ENCODE results near the gene ZNF268. TPM values are rescaled to one million over a fixed set of nuclear protein-coding genes. Genes with fewer than 3 reads are reported as not detected.

The ZNF268 gene
- total RNA-seq, result 10 to 100 TPM; 26.4 to 39.5 TPM
- polyA plus RNA-seq (2013, experiment 1 of 2), result 22.4 TPM
- polyA plus RNA-seq (2013, experiment 2 of 2), result 21.2 TPM
- long read RNA-seq, experiment 1, full-length matches to known transcripts, result 4 of 13 reads
- long read RNA-seq, experiment 1, partial matches to known transcripts, result 0 of 13 reads
- long read RNA-seq, experiment 1, other reads (novel, unspliced or antisense), result 9 of 13 reads
- long read RNA-seq, experiment 2, full-length matches to known transcripts, result 45 of 70 reads
- long read RNA-seq, experiment 2, partial matches to known transcripts, result 1 of 70 reads
- long read RNA-seq, experiment 2, other reads (novel, unspliced or antisense), result 24 of 70 reads
- long read RNA-seq, experiment 3, full-length matches to known transcripts, result 201 of 249 reads
- long read RNA-seq, experiment 3, partial matches to known transcripts, result 1 of 249 reads
- long read RNA-seq, experiment 3, other reads (novel, unspliced or antisense), result 47 of 249 reads
- long read RNA-seq, experiment 4, full-length matches to known transcripts, result 9 of 13 reads
- long read RNA-seq, experiment 4, partial matches to known transcripts, result 0 of 13 reads
- long read RNA-seq, experiment 4, other reads (novel, unspliced or antisense), result 4 of 13 reads

DNA sequence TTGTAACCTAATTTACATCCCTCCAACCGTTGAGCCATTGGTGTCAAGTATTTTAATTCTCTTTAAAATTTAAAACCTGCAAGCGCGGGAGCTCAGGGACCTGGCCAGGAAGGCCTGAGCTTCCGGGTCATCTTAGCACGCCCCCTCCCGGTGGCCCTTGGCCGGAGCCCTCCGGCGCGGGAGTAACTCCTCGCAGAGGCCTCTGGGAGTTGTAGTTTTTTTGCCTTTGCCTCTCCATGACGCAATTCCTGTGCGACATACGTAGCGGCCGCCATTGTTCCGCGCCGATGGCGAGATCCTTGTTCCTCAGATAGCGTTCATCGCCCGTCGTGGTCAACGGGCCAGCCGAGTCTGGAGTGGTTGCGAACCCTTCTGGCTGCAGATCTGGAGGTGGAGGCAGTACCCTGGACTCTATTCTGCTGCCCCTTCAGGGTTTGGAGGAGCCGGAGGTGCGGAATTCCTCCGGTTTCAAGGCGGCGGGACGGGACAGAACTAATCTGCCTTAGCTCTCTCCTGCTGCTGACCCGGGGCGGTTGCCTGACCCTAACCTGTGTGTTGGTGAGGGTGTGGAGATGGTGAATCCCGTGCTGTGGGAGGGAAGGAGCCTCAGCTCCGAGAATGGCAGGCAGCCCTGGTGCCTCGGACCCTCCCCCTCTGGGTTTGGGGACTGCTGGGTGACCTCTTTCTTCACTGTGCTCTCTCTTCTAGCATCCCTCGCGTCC lies at the start of gene ZNF268:
TSS of gene ZNF268 (plus strand) at position 258 of the 722 bp plus-strand sequence. CDS start 503 bp downstream, outside the sequence.
- peaks cover 42% of the 10 kb centered on the region for H3K36me3 ChIP-seq (ENCODE audit: control insufficient read depth, insufficient read depth, low read length)
- Mint-ChIP-seq H3K36me3 (ENCODE audit: low read depth) (peaks cover 48% of the 10 kb centered on the region), H3K27ac (peak within 1 kb of the TSS; percentile 97), H3K27me3 (ENCODE audit: insufficient read depth) (no peaks in the 10 kb centered on the region), H3K4me3 (peak within 1 kb of the TSS; percentile 92), H3K4me1 (no peaks in the 10 kb centered on the region), H3K9me3 (peaks cover 87% of the 10 kb centered on the region)
- 0 to 1% methylated on average over 21 to 40 of the region's 40 CpGs for WGBS, 2 experiments (ENCODE audit: insufficient coverage in 1 of 2, insufficient read length in 1 of 2)
- TF ChIP-seq, protein P1, sequence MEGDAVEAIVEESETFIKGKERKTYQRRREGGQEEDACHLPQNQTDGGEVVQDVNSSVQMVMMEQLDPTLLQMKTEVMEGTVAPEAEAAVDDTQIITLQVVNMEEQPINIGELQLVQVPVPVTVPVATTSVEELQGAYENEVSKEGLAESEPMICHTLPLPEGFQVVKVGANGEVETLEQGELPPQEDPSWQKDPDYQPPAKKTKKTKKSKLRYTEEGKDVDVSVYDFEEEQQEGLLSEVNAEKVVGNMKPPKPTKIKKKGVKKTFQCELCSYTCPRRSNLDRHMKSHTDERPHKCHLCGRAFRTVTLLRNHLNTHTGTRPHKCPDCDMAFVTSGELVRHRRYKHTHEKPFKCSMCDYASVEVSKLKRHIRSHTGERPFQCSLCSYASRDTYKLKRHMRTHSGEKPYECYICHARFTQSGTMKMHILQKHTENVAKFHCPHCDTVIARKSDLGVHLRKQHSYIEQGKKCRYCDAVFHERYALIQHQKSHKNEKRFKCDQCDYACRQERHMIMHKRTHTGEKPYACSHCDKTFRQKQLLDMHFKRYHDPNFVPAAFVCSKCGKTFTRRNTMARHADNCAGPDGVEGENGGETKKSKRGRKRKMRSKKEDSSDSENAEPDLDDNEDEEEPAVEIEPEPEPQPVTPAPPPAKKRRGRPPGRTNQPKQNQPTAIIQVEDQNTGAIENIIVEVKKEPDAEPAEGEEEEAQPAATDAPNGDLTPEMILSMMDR (conservative IDR thresholded peaks at IDR 0.05), result peak; percentile 96
- DNase-seq, result peak; percentile 99
- H3K4me1 ChIP-seq (ENCODE audit: control insufficient read depth, insufficient read depth, low read length), result no peaks in the 10 kb centered on the region
- no peaks in the 10 kb centered on the region for H3K27me3 ChIP-seq (ENCODE audit: control insufficient read depth, insufficient read depth, low read length, poor library complexity, severe bottlenecking)
- peak within 1 kb of the TSS; percentile 87 for H3K9ac ChIP-seq (ENCODE audit: extremely low read depth, low read length, poor library complexity, severe bottlenecking)
- H3K4me3 ChIP-seq (ENCODE audit: low read length), result peak within 1 kb of the TSS; percentile 98
- peaks cover 86% of the 10 kb centered on the region for H3K9me3 ChIP-seq (ENCODE audit: control insufficient read depth, low read length)
- peak within 1 kb of the TSS; percentile 62 for H3K27ac ChIP-seq (ENCODE audit: low read depth, low read length)

DNA sequence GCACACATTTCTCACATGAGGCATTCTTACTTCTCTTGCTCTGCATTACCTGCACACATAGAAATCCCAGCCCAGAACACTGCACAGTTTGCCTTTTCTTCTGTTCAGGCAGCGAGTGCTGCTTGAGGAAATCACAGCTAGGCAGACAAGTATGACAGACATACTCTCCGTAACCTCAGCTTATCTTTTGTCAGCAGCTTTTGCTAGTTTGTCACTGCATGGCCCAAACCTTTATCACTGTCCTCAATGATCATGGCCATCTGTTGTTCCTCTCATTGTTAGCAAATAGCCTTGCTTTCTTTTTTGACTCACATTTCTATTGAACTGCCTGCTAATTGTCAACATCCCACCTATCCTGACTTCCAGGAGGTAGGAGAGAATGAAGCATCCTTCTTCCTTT lies 45.5 kb upstream of the ZNF268 start:
- TF ChIP-seq, protein P1 (conservative IDR thresholded peaks at IDR 0.05), result no peak
- H3K36me3 ChIP-seq (ENCODE audit: control insufficient read depth, insufficient read depth, low read length), result peaks cover 78% of the 10 kb centered on the region
- 97 to 100% methylated on average over 2 of the region's 2 CpGs for WGBS, 2 experiments (ENCODE audit: insufficient coverage in 1 of 2, insufficient read length in 1 of 2)
- Mint-ChIP-seq H3K4me1 (no peaks in the 10 kb centered on the region), H3K27me3 (ENCODE audit: insufficient read depth) (no peaks in the 10 kb centered on the region), H3K27ac (no peak overlapping the region), H3K9me3 (peaks cover 60% of the 10 kb centered on the region), H3K4me3 (no peak overlapping the region), H3K36me3 (ENCODE audit: low read depth) (peaks cover 81% of the 10 kb centered on the region)
- no peaks in the 10 kb centered on the region for H3K4me1 ChIP-seq (ENCODE audit: control insufficient read depth, insufficient read depth, low read length)
- H3K4me3 ChIP-seq (ENCODE audit: low read length), result peak overlapping the region; percentile 16
- peaks cover 92% of the 10 kb centered on the region for H3K9me3 ChIP-seq (ENCODE audit: control insufficient read depth, low read length)
- H3K27ac ChIP-seq (ENCODE audit: low read depth, low read length), result no peak overlapping the region
- no peak for DNase-seq
- no peak overlapping the region for H3K9ac ChIP-seq (ENCODE audit: extremely low read depth, low read length, poor library complexity, severe bottlenecking)
- H3K27me3 ChIP-seq (ENCODE audit: control insufficient read depth, insufficient read depth, low read length, poor library complexity, severe bottlenecking), result no peaks in the 10 kb centered on the region

DNA sequence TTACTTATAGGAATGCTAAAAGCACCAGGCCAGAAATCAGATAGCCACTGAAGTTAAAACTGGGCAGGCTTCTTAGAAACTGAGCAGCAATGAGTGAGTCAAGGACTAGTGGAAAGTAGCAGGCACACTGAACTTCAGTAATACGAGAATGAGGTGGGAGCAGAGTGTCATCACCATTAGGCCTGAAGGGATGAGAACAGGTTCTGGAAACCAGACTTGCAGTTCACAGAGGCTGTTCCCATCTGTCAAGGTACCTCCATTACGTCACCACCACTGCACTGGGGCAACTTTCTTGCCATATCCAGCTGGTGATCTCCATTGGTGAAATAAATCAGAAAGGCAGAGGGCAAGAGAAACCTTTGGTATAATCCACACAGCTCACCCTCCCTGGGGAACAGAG lies 35.3 kb upstream of the ZNF268 start:
- peaks cover 81% of the 10 kb centered on the region for H3K9me3 Mint-ChIP-seq
- peaks cover 93% of the 10 kb centered on the region for H3K9me3 ChIP-seq (ENCODE audit: control insufficient read depth, low read length)
- TF ChIP-seq, protein P1 (conservative IDR thresholded peaks at IDR 0.05), result no peak

More for the DNA sequence above, 35.3 kb upstream of the ZNF268 start:
- Histone ChIP-seq H3K36me3 (ENCODE audit: control insufficient read depth, insufficient read depth, low read length) (peaks cover 68% of the 10 kb centered on the region), H3K4me1 (ENCODE audit: control insufficient read depth, insufficient read depth, low read length) (no peaks in the 10 kb centered on the region), H3K4me3 (ENCODE audit: low read length) (no peak overlapping the region), H3K27ac (ENCODE audit: low read depth, low read length) (no peak overlapping the region), H3K27me3 (ENCODE audit: control insufficient read depth, insufficient read depth, low read length, poor library complexity, severe bottlenecking) (no peaks in the 10 kb centered on the region), H3K9ac (ENCODE audit: extremely low read depth, low read length, poor library complexity, severe bottlenecking) (no peak overlapping the region)
- WGBS, 2 experiments (ENCODE audit: insufficient coverage in 1 of 2, insufficient read length in 1 of 2), result 92 to 96% methylated on average over 2 of the region's 2 CpGs
- no peaks in the 10 kb centered on the region for H3K4me1 Mint-ChIP-seq
- no peak overlapping the region for H3K4me3 Mint-ChIP-seq
- no peak overlapping the region for H3K27ac Mint-ChIP-seq
- H3K36me3 Mint-ChIP-seq (ENCODE audit: low read depth), result peaks cover 89% of the 10 kb centered on the region
- H3K27me3 Mint-ChIP-seq (ENCODE audit: insufficient read depth), result no peaks in the 10 kb centered on the region
- no peak for DNase-seq

All from endodermal cell (in vitro differentiated cells).